Effector CD4-positive, alpha-beta T cell (primary cell): ENCODE data around the gene DCUN1D3.
"Not testable (repeated sequence)": the region's sequence is repeated elsewhere in the genome, so short reads cannot be mapped to it uniquely, and the experiment has no call there.

Experiments used
- DNase-seq: peaks from one replicate; pipeline ENCODE4 v3.0.0-alpha.2; 2020

The DCUN1D3 gene

DNA sequence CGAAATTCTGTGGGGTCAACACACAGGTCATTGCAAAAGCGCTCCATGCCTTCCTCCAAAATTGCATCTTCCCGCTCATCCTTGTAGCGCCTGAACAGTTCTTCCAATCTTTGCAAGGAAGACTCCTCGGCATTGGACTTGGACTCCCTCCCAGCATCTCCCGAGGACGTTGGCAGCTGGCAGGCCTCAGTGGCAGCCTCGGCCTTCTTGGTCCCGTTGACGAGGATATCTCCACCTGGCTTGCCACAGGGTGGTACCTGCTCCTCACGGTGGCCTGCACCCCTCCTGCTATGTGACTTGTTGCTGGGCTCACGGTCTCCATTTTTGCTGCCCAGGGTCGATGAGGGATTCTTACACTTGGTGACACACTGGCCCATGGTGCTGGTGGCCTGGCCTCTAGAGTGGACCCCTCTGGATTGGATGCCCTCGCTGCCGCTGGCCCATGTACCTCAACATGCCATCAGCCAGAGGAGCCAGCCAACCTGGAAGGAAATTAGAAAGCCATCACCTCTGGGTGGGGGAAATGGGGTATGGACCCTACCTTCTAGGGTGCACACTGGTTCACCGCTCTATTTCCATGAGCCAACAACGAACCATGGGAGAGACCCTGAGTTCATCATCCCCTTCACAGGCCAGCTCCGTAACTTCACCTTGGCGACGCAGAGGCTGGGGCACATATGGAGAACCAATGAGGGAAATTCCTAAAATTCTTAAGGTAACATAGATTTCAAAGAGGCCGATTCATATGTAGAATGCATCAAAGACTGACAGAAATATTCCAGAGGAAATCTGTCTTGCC is 37.8 kb downstream of the DCUN1D3 start:
- no peak for DNase-seq

DNA sequence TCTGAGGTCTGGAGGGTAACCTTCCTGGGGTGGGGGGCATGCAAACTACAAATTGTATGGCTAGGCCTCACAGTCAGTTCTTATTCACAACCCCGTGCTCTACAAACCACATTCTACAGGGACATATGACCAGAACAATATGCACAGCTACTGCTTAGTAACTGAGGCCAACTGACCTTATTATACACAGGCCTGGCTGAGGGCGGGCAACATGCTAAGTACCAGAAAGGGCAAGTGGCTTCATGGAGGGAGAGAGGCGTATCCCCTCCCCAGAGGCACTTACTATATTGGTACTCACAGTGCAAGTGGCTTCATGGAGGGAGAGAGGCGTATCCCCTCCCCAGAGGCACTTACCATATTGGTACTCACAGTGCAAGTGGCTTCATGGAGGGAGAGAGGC is 39.2 kb downstream of the DCUN1D3 start:
- DNase-seq: not testable (repeated sequence)

DNA sequence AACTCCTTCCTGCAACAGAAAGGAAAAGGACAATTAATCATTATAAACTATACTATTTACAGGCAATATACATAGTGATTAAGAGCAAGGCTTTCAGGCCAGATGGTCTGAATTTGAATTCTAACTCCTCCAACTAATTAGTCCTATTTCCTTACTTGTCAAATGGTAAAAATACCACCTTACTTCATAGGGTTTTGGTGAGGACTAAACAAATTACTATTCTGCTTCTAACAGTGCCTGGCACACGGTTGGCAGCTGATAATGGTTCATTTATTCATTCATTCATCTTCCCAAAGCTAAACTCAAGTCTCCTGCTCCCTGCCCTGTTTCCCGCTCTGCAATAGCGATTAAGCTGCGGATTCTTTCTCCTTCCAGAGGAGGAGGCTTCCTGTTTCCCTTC is 39.8 kb downstream of the DCUN1D3 start:
- no peak for DNase-seq

DNA sequence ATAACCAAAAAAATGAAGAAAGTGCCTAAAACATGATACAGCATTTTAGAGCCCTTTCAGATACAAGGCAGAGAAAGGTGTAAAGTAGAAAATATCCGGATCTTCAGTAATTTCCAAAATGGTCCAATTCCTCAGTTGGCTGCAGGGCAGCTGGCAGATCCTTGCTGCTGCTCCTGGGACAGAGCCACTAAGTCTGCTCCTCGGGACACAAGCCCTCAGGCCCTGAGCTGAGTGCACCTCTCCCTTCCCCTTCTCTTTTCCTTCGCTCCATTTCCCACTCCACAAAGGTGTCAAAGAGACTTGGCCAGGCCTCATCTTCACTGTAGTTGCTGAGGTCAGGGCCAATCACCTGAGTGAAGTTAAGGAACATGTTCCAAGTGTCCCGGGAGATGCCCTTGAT is 40.5 kb downstream of the DCUN1D3 start:
- no peak for DNase-seq

DNA sequence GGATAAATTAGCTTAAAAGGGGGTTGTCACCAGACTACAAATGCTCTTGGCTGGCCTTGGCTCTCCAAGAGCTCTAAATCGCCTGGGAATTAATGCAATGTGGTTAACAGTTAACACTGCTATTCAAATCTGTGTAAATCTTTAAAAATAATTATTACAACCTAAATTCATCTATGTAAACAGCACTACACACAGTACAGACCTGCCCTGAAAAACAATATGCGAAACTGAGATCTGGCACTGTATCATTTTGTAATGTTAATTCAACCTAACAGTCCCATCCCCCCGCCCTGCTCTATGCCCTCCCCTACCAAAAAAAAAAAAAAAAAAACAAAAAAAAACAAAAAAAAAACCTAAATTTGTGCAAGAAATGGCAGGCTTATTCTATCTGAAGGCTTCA is 40.9 kb downstream of the DCUN1D3 start:
- DNase-seq: no peak

DNA sequence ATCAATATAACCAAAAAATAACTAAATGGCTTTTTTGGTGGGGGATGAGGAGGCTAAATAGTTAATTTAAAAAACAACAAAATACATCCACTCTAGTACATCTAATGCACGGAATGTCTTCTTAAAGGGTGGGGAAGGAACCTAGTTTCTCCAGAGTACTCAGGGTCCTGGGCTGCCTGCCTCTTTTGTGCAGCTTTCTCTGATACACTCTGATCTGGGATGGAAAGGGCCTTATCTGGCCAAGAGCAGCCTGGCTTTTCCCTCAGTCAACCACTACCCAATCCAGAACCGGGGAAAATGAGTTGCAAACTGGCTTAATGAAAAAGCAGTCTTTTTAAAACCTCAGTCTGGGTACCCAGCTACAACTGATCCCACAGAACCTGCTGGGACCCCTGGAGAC is 42.9 kb downstream of the DCUN1D3 start:
- no peak for DNase-seq

DNA sequence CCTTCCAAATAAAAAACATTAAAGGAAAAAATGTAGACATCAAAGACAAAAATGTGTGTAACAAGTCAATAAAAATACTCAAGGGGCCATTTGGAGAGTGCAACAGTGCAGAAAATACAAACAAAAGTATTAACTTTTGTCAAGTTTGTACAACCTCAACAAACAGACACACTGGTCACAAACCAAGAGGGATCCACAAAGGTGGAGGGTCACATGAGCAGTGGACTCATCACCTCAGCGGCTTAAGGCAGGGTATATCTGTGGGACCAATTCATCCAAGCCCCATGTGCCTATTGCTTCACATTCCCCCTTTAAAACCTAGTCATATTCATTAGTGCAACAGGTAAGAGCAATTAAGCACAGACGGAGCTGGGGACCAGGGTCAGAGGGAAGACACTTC is 45.2 kb downstream of the DCUN1D3 start:
- DNase-seq: no peak

DNA sequence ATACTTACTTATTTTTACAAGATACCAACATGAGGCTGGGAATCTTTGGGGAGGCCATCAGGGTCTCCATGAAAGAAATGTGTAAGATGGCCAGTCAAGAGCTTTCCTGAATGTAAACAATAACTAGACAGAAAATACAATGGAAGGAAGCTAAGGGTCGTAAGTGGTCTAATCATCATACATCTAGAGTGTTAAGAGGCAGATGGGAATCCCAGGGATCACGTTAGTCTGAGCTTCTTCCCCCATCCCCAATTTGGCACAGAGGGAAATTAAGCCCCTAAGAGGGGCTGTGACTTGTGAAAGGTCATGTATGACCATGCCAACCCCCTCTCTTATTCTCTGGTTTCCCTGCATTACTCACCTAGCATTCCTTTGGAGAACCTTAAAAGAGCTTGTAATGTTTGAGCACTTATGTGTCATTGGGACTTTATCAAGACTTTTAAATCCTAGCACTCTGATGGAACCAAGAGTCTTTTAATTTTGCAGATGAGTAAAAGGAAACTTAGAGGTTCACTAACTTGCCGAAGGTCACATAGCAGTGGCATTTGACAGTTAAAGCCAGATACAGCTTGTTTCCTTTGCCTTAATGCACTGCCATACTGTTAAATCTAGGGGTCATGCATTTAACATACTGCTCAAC is 46.1 kb downstream of the DCUN1D3 start:
- DNase-seq: no peak

DNA sequence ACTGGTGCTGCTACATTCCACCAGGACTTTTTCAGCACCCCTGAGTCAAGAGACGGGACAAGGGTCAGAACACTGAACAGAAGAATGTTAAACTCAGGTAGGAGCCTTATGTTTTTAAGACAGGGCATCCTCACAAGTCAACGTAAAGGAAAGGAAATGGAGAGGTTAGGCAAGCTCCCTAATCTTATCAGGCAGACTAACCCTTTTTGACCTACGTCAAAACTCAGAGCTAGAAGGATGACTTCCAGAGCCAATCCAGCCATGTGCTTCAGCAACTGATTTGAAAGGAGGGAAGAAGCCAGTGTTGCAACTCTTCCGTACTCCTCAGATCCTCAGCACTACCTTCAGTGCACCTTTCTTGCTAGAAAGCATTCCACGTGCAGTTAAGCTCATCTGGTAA is 47.0 kb downstream of the DCUN1D3 start:
- DNase-seq: no peak

DNA sequence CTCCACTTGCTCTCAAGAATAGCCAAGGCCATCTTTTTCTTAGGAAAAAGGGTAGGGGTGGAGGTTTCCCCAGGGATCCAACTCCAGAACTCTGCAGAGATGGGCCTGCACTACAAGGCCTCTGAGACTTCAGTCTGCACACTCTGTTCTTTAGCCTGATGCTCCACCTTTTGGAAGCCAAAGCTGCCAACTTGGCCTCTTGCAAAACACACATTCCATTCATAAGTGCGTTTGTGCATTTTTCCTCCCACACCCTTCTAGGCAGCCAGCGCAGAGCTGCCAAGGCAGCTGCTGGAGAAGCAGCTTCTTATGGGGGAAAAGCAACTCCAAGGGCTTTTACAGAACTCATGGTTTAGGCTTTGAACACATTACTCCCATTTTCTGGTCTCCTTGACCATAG is 48.6 kb downstream of the DCUN1D3 start:
- no peak for DNase-seq

DNA sequence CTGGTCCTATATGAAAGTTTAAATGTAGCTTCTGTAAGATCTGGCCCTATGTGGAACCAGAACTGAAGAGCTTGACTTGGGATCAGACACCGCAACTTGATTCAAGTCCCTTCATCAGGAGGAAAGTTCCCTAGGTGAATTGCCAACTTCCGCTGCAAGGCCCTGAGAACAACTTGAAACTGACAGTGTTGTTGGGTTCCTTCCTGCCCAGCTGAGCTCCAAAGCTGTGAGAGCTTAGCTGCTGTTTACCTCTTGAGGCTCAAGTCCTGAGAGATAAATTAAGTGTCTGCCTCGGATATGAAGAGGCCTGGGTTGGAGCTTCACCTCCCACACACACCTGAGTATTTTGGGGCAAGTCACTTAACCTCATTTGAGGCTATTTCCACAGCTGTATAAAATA is 49.2 kb downstream of the DCUN1D3 start:
- no peak for DNase-seq

DNA sequence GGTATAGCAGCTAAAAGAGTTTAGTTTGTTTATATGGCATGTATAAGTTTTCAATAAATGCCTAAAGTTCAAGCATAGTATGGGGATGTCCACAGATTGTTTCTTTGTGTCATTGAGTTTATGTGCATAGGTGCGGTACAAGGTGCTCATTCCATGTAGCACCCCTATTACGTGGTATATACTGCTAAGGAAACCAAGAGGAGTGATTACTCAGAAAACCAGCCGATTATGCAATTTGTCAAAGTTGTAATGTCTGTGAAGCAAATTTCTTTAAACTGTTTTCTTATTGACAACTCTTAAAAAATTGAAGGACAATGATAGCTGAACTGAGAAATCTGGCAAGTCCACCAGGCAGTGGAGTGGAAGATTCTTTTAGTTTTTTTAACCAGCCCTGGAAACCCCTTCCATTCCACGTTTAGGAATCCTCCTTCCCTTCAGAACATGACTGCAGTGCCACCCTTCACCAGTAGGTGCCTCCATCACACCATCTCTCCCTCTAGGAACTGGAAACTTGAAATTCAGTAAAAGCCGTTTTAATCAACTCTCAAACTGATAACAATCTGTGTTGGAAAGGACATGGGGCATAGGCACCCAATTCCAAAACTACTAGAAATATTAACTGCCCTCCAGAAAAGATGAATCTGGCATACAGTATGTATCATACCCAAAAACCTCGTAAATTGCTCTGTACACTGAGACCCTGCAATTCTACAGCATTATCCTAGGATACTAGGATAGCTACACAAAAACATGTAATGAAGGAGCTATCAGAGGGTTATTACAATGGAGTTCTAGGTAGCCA is 50.4 kb downstream of the DCUN1D3 start:
- DNase-seq: peak; percentile 48

DNA sequence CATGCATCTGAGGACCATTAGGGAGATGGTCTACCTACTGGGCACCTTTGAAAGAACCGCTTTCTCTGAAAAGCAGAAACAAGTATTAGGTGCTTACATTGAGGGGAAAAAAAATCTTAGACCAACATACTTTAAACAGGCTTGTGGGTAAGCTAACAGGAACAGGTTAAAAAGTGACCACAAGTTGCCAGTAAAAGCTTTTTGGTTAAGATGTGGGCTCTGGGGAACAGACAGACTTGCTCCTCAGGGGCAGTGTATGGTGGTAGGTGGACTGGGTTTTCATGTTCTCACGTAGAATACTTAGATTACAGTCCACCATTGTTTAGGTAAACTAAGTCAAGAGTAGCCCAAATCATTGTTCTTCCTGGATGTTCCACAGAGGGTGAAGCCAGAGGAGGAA is 52.6 kb downstream of the DCUN1D3 start:
- no peak for DNase-seq

DNA sequence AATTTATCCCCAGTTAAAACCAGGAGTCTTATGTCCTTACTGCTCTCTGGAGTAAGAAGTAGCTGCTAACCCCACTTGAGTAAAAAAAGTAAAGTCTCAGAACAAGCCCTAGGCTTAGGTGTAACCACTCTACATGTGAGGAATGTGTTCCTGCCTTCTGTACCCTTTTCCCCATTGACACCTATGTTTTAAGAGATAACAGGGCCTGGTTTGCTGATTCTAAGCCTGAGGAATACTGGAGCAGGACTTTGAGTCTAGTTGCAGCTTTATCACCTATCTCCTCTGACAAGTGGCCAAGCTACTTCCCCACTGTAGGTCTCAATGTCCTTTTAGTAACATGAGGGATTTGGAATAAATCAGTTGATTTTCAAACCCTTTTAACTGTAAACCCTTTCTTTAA is 53.6 kb downstream of the DCUN1D3 start:
- no peak for DNase-seq

DNA sequence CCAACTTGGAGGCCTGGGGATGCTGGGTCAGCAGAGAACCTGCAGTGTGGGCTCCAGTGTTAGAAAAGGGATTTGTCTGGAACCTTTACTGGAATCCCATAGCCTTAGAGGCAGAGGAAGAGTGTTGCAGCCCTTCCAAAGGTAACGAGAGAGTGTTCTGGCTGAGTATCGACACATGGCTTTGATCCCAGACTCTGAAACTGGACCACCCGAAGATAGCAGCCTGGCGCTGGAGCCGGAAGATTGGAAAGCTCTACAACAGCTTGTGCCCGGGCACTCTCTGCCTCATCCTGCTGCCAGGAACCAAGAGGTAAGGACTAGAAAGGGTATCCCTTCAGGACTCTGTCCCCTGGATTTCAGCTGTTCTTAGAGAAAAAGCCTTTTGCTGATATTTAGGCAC is 54.1 kb downstream of the DCUN1D3 start:
- DNase-seq: no peak

DNA sequence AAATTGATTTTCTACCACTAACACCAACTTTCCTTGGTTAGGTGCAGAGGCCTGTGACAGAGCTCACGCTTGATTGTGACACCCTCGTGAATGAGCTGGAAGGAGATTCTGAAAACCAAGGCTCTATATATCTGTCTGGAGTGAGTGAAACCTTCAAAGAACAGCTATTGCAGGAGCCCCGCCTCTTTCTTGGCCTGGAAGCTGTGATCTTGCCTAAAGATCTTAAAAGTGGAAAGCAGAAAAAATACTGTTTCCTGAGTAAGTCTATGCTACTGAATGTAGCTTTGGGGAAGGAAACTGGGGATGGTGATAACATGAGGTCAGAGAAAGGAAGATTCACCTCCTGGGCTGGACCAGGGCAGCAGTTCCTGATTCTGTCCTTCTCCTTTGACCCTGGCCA is 55.6 kb downstream of the DCUN1D3 start:
- no peak for DNase-seq

DNA sequence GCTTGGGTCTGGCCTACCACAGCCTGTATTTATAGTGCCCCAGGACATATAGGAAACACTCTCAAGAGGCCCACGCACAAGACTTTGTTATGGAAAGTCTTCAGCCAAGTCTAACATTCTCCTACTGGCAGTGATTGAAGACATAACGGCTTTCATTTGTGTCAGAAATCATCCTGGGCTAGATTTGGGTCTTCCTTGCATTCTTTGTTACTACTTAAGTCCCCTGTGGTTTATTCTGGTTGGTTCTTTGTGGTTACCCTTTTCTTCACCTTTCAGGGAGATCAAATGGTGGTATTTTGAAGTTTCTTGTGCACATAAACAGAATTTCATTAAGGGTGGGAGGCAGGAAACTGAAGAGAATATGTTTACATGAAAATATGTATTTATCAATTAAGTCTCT is 56.1 kb downstream of the DCUN1D3 start:
- no peak for DNase-seq

DNA sequence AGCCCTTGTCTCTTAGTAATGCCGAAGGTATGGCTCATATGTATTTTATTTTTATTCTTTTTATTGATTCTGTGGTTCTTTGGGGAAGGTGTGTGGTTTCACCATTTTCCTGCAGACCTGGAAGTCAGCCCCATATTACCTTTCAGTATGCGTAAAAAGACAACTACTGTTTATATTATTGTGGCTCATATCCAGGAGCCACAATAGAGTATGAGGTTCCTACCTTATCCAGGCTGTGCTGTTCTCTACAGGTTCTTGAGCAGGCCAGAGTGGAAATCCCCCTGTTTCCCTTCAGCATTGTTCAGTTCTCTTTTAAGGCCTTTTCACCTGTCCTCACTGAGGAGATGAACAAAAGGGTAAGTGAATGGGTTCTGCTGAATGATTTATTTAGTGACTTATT is 60.7 kb downstream of the DCUN1D3 start:
- DNase-seq: no peak

DNA sequence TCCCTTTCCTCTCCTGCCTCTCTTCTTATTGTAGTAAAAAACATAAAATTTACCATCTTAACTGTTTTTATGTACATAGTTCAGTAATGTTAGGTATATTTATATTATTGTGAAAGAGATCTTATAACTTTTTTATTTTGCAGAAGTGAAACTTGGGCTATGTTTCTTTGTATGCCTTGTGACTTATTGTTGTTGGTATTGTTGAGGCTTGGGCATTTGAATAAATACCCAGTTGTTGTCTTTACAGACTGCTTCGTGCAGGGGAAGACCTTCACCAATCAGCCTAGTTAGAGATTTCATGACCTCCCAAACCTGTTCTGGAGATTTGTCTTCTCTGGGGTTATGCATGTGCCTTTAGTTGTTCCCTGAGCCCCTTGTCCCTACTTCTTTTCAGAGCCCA is 61.9 kb downstream of the DCUN1D3 start:
- no peak for DNase-seq

DNA sequence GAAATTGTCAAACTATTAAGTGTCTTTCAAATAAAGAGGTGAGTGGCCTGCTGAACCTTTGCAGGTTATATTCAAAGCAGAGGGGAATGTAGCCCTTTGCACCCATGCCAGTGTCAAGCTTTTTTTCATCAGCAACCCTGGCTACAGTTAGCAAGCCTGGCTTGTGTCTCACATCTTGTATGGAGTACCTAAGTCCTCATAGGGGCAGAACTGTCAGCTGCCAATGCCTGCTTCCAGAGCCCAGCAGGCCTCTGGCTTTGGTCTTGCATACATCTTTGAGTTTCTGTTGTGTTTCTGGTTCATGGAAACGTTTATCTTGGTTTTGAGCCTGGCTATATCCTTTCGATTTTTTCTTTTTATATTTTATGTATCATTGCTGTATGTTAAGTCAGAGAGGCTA is 67.1 kb downstream of the DCUN1D3 start:
- DNase-seq: no peak

DNA sequence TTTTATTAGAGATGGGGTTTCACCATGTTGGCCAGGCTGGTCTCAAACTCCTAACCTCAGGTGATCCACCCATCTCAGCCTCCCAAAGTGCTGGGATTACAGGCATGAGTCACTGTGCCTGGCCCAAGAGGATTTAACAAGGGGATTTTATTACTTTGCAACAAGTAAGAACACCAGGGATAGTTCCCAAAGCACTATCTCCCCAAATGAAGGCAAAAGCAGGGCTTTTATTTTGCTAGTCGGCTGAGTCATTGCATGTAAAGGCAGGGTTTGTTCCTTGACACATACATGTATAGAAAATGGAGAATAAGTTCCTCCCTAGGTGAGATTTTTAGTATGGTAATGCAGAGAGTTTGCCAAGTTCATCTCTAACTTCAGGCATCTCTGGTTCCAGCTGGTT is 69.8 kb downstream of the DCUN1D3 start:
- no peak for DNase-seq

DNA sequence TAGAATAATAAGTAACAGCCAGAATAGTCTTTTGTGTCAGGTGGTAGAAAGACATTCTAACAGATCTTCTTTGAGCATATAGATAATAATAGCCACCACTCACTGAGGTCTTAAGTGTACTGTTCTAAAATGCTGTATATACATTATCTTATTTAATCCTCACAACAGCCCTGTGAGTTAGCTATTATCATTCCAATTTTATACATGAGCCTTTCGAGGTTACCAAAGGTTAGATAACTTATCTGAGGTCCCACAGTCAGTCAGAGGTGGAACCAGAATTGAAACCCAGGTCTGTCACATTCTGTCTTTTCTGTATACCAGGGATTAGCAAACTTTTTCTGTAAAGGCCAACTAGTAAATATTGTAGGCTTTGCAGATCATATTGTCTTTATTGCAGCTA is 70.6 kb downstream of the DCUN1D3 start:
- DNase-seq: no peak

DNA sequence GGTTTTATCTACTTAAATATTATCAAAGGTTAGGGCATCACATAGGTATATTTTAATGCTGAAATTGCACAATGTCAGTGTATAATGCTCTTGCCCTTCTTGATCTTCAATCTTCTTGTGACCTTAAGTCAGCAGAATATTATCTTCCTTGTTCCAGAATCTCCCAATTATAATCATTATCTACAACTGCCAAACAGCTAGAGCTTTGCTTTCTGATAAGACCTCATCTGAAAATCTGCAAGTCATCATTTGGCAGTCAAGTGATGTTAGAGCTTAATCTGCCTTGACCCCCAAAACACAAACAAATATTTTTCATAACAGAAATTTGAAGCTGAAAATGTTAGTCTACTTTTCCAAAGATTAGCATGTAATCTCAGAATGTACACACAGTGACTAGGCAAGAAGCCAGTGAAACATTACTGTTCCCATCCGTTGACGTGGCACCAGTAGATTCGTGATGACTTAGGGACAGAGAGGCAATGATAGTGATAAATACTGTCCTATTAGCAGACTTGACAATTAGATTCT is 74.1 kb downstream of the DCUN1D3 start:
- no peak for DNase-seq
